KMS-11 (cell line): ENCODE measurements around the gene FANK1.

Experiments used
- H2AFZ ChIP-seq: fragments of 200-600 bp; sonication (generic); 2 replicates; pipeline ENCODE4 v1.6.1; 2016; ENCODE audit warnings: antibody characterized with exemption, mixed run types, low read depth
- H3K27ac ChIP-seq: fragments of 200-600 bp; sonication (generic); 2 replicates; pipeline ENCODE4 v1.6.1; 2016; ENCODE audit warnings: mild to moderate bottlenecking, mixed run types
- H3K27me3 ChIP-seq: fragments of 200-600 bp; sonication (generic); 2 replicates; pipeline ENCODE4 v1.6.1; 2017; ENCODE audit warnings: mild to moderate bottlenecking, low read depth, mixed run types, moderate library complexity; ENCODE audit not compliant: insufficient read depth
- H3K36me3 ChIP-seq: fragments of 200-600 bp; sonication (generic); 2 replicates; pipeline ENCODE4 v1.6.1; 2017; ENCODE audit warnings: mild to moderate bottlenecking, mixed run types; ENCODE audit not compliant: insufficient read depth
- H3K4me1 ChIP-seq: fragments of 200-600 bp; sonication (generic); 2 replicates; pipeline ENCODE4 v1.6.1; 2016; ENCODE audit warnings: mild to moderate bottlenecking, low read depth, mixed run types; ENCODE audit not compliant: poor library complexity, severe bottlenecking
- H3K4me2 ChIP-seq: fragments of 200-600 bp; sonication (generic); 2 replicates; pipeline ENCODE4 v1.7.0; 2016; ENCODE audit warnings: mild to moderate bottlenecking, mixed run types
- H3K4me3 ChIP-seq: fragments of 200-600 bp; sonication (generic); IDR thresholded peaks from 2 replicates; pipeline ENCODE4 v1.6.1; 2017; ENCODE audit warnings: low read depth, low read length, mixed read lengths; ENCODE audit not compliant: insufficient read depth
- H3K79me2 ChIP-seq: fragments of 200-600 bp; sonication (generic); 2 replicates; pipeline ENCODE4 v1.6.1; 2016; ENCODE audit warnings: low read depth, mixed run types; ENCODE audit not compliant: insufficient read depth
- H3K9ac ChIP-seq: fragments of 200-600 bp; sonication (generic); 2 replicates; pipeline ENCODE4 v1.6.1; 2016; ENCODE audit warnings: mild to moderate bottlenecking, mixed run types
- H4K20me1 ChIP-seq: fragments of 200-600 bp; sonication (generic); 2 replicates; pipeline ENCODE4 v1.6.1; 2016; ENCODE audit warnings: mild to moderate bottlenecking, mixed run types; ENCODE audit not compliant: insufficient read depth
- TF ChIP-seq, protein P1 (sequence below): fragments of 200-600 bp; sonication (generic); conservative IDR thresholded peaks from 2 replicates; pipeline ENCODE4 v1.6.1; 2017; ENCODE audit warnings: low read depth, mild to moderate bottlenecking, antibody characterized with exemption, low read length, moderate library complexity, mixed read lengths

Gene FANK1

DNA sequence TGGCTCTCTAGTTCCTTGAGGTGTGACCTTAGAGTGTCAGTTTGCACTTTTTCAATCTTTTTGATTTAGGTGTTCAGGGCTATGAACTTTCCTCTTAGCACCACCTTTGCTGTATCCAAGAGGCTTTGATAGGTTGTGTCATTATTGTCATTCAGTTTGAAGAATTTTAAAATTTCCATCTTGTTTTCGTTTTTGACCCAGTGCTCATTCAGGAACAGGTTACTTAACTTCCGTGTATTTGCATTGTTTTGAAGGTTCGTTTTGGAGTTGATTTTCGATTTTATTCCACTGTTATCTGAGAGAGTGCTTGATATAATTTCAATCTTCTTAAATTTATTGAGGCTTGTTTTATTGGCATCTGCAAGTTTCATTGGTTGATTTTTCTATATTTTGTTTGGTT, 37.3 kb downstream of the FANK1 start:
- Histone ChIP-seq H3K4me1 (no peaks in the 10 kb centered on the region), H3K4me2 (no peak overlapping the region), H3K27me3 (no peaks in the 10 kb centered on the region), H3K4me3 (no peak overlapping the region), H3K79me2 (no peaks in the 10 kb centered on the region), H3K27ac (no peak overlapping the region), H3K9ac (no peak overlapping the region), H2AFZ (no peak overlapping the region), H3K36me3 (no peaks in the 10 kb centered on the region), H4K20me1 (no peaks in the 10 kb centered on the region)
- TF ChIP-seq, protein P1, sequence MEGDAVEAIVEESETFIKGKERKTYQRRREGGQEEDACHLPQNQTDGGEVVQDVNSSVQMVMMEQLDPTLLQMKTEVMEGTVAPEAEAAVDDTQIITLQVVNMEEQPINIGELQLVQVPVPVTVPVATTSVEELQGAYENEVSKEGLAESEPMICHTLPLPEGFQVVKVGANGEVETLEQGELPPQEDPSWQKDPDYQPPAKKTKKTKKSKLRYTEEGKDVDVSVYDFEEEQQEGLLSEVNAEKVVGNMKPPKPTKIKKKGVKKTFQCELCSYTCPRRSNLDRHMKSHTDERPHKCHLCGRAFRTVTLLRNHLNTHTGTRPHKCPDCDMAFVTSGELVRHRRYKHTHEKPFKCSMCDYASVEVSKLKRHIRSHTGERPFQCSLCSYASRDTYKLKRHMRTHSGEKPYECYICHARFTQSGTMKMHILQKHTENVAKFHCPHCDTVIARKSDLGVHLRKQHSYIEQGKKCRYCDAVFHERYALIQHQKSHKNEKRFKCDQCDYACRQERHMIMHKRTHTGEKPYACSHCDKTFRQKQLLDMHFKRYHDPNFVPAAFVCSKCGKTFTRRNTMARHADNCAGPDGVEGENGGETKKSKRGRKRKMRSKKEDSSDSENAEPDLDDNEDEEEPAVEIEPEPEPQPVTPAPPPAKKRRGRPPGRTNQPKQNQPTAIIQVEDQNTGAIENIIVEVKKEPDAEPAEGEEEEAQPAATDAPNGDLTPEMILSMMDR: no peak

- no peak overlapping the region for H3K4me2 ChIP-seq
Measured at GRCh38 chr10:125936331-125936730, 40.0 kb downstream of the FANK1 start.

DNA sequence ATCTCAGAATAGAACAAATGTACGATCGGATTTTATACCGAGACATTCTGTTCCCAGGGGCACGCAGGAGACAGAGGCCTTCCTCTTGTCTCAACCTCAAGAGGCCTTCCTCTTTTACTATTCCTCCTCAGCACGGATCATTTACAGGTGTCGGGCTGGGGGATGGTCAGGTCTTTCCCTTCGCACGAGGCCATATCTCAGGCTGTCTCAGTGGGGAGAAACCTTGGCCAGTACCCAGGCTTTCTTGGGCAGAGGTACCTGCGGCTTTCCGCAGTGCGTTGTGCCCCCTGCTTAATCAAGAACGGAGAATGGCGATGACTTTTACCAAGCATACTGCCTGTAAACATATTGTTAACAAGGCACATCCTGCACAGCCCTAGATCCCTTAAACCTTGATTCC, 44.2 kb downstream of the FANK1 start:
- TF ChIP-seq, protein P1: no peak
- no peaks in the 10 kb centered on the region for H4K20me1 ChIP-seq
- H3K4me1 ChIP-seq: no peaks in the 10 kb centered on the region
- H3K4me3 ChIP-seq: no peak overlapping the region
- no peaks in the 10 kb centered on the region for H3K27me3 ChIP-seq
- no peak overlapping the region for H3K27ac ChIP-seq
- H2AFZ ChIP-seq: no peak overlapping the region
- H3K9ac ChIP-seq: no peak overlapping the region
- H3K4me2 ChIP-seq: no peak overlapping the region
- H3K36me3 ChIP-seq: no peaks in the 10 kb centered on the region
- no peaks in the 10 kb centered on the region for H3K79me2 ChIP-seq

More at GRCh38 chr10:125936331-125936730, 40.0 kb downstream of the FANK1 start:
- H3K36me3 ChIP-seq: no peaks in the 10 kb centered on the region
- no peak overlapping the region for H3K27ac ChIP-seq
- H3K79me2 ChIP-seq: no peaks in the 10 kb centered on the region
- TF ChIP-seq, protein P1: no peak
- H3K4me1 ChIP-seq: no peaks in the 10 kb centered on the region
- no peaks in the 10 kb centered on the region for H3K27me3 ChIP-seq
- no peak overlapping the region for H3K9ac ChIP-seq
- H3K4me3 ChIP-seq: no peak overlapping the region
- H2AFZ ChIP-seq: no peak overlapping the region
- no peaks in the 10 kb centered on the region for H4K20me1 ChIP-seq

GRCh38 chr10:125951290-125951689, 54.9 kb downstream of the FANK1 start:
- Histone ChIP-seq H3K4me2 (no peak overlapping the region), H3K9ac (no peak overlapping the region), H3K27me3 (no peaks in the 10 kb centered on the region), H3K4me1 (no peaks in the 10 kb centered on the region), H3K36me3 (no peaks in the 10 kb centered on the region), H3K79me2 (no peaks in the 10 kb centered on the region), H4K20me1 (no peaks in the 10 kb centered on the region), H2AFZ (no peak overlapping the region), H3K27ac (no peak overlapping the region), H3K4me3 (no peak overlapping the region)
- TF ChIP-seq, protein P1: no peak
